ENCODE data around the gene MC2R.

Gene MC2R

GRCh38 chr18:13915391-13915790 is at the start of gene MC2R:
MC2R (minus strand) TSS chr18:13915536; CDS start chr18:13885518, 30,018 bp downstream.
- no peak for TF ChIP-seq GATA3 (IDR thresholded peaks at IDR 0.05; ENCODE audit: low read depth, low read length)
- no peak for TF ChIP-seq GATA2 (IDR thresholded peaks at IDR 0.05; ENCODE audit: low read depth, low read length)

GRCh38 chr18:13945811-13946210 is 30.5 kb upstream of the MC2R start:
- TF ChIP-seq GATA2 (IDR thresholded peaks at IDR 0.05; ENCODE audit: low read depth, low read length), result no peak
- TF ChIP-seq GATA3 (IDR thresholded peaks at IDR 0.05; ENCODE audit: low read depth, low read length), result no peak

GRCh38 chr18:13943338-13943737 is 28.0 kb upstream of the MC2R start:
- TF ChIP-seq GATA2 (IDR thresholded peaks at IDR 0.05; ENCODE audit: low read depth, low read length) (no peak), GATA3 (IDR thresholded peaks at IDR 0.05; ENCODE audit: low read depth, low read length) (no peak)

- TF ChIP-seq GATA3 (IDR thresholded peaks at IDR 0.05; ENCODE audit: low read depth, low read length), result no peak
- no peak for TF ChIP-seq GATA2 (IDR thresholded peaks at IDR 0.05; ENCODE audit: low read depth, low read length)
Measured at GRCh38 chr18:13940326-13940725, 25.0 kb upstream of the MC2R start.

GRCh38 chr18:13934676-13935075 is 19.3 kb upstream of the MC2R start:
- no peak for TF ChIP-seq GATA2 (IDR thresholded peaks at IDR 0.05; ENCODE audit: low read depth, low read length)
- no peak for TF ChIP-seq GATA3 (IDR thresholded peaks at IDR 0.05; ENCODE audit: low read depth, low read length)

GRCh38 chr18:13934058-13934457 is 18.7 kb upstream of the MC2R start:
- no peak for TF ChIP-seq GATA3 (IDR thresholded peaks at IDR 0.05; ENCODE audit: low read depth, low read length)
- TF ChIP-seq GATA2 (IDR thresholded peaks at IDR 0.05; ENCODE audit: low read depth, low read length), result no peak

GRCh38 chr18:13932285-13933025 is 17.1 kb upstream of the MC2R start:
- no peak for TF ChIP-seq GATA2 (IDR thresholded peaks at IDR 0.05; ENCODE audit: low read depth, low read length)
- no peak for TF ChIP-seq GATA3 (IDR thresholded peaks at IDR 0.05; ENCODE audit: low read depth, low read length)

- TF ChIP-seq GATA2 (IDR thresholded peaks at IDR 0.05; ENCODE audit: low read depth, low read length) (no peak), GATA3 (IDR thresholded peaks at IDR 0.05; ENCODE audit: low read depth, low read length) (no peak)
Measured at GRCh38 chr18:13930964-13931363, 15.6 kb upstream of the MC2R start.

- no peak for TF ChIP-seq GATA3 (IDR thresholded peaks at IDR 0.05; ENCODE audit: low read depth, low read length)
Measured at GRCh38 chr18:13923221-13923620, 7.9 kb upstream of the MC2R start.

GRCh38 chr18:13918898-13919297 is 3.6 kb upstream of the MC2R start:
- no peak for TF ChIP-seq GATA2 (IDR thresholded peaks at IDR 0.05; ENCODE audit: low read depth, low read length)
- no peak for TF ChIP-seq GATA3 (IDR thresholded peaks at IDR 0.05; ENCODE audit: low read depth, low read length)

GRCh38 chr18:13917401-13917800 is 2.1 kb upstream of the MC2R start:
- no peak for TF ChIP-seq GATA3 (IDR thresholded peaks at IDR 0.05; ENCODE audit: low read depth, low read length)
- TF ChIP-seq GATA2 (IDR thresholded peaks at IDR 0.05; ENCODE audit: low read depth, low read length), result no peak

- TF ChIP-seq GATA3 (IDR thresholded peaks at IDR 0.05; ENCODE audit: low read depth, low read length) (no peak), GATA2 (IDR thresholded peaks at IDR 0.05; ENCODE audit: low read depth, low read length) (no peak)
Measured at GRCh38 chr18:13916559-13916958, 1.2 kb upstream of the MC2R start.

GRCh38 chr18:13915995-13916431 is 677 bp upstream of the MC2R start:
- TF ChIP-seq GATA2 (IDR thresholded peaks at IDR 0.05; ENCODE audit: low read depth, low read length) (no peak), GATA3 (IDR thresholded peaks at IDR 0.05; ENCODE audit: low read depth, low read length) (no peak)

- no peak for TF ChIP-seq GATA2 (IDR thresholded peaks at IDR 0.05; ENCODE audit: low read depth, low read length)
Measured at GRCh38 chr18:13914756-13915155, 580 bp downstream of the MC2R start.

GRCh38 chr18:13914170-13914569 is 1.2 kb downstream of the MC2R start:
- no peak for TF ChIP-seq GATA2 (IDR thresholded peaks at IDR 0.05; ENCODE audit: low read depth, low read length)
- TF ChIP-seq GATA3 (IDR thresholded peaks at IDR 0.05; ENCODE audit: low read depth, low read length), result no peak

- TF ChIP-seq GATA3 (IDR thresholded peaks at IDR 0.05; ENCODE audit: low read depth, low read length) (no peak), GATA2 (IDR thresholded peaks at IDR 0.05; ENCODE audit: low read depth, low read length) (no peak)
Measured at GRCh38 chr18:13913205-13913604, 2.1 kb downstream of the MC2R start.
